GM10248 (cell line): Measurements from ENCODE around the gene MAN2B2.

ENCODE experiments used
- CTCF ChIA-PET: fragments of 300-600 bp; sonication (Branson Sonifier 250); formaldehyde crosslinking; extraction: SDS; loops from one replicate; lab custom pipeline; 2021; ENCODE audit warnings: antibody characterized with exemption; lab: Yijun Ruan, JAX
- POLR2A ChIA-PET: fragments of 350-650 bp; sonication (Branson Sonifier 250); formaldehyde crosslinking; extraction: SDS; loops from one replicate; lab custom pipeline; 2020; ENCODE audit warnings: antibody characterized with exemption; lab: Yijun Ruan, JAX
- DNase-seq: peaks from one replicate; pipeline ENCODE4 v3.0.0; 2012; ENCODE audit errors: extremely low spot score
- CTCF ChIP-seq: IDR thresholded peaks from 2 replicates; pipeline ENCODE4 v1.5.1; 2012; ENCODE audit warnings: mild to moderate bottlenecking, low read depth; ENCODE audit errors: extremely low read depth, missing control alignments, control extremely low read depth

The MAN2B2 gene

GRCh38 chr4:6586715-6587325 is 11.8 kb downstream of the MAN2B2 start:
- no peak for TF ChIP-seq CTCF
- CTCF ChIA-PET: interaction anchor here (1.1 kb wide), 1 partner anchor 9 kb away, joined by 3 read pairs; no protein-coding TSS in a partner anchor
- POLR2A ChIA-PET: no interaction called here
- no peak for DNase-seq

GRCh38 chr4:6589444-6589843 is 14.5 kb downstream of the MAN2B2 start:
- TF ChIP-seq CTCF: no peak
- no peak for DNase-seq
- CTCF ChIA-PET: interaction anchor here (0.5 to 1.7 kb wide), 4 partner anchors 15 to 128 kb away, joined by 3 to 4 read pairs (median 4); partner anchors contain the start of gene MAN2B2
- POLR2A ChIA-PET: no interaction called here

- POLR2A ChIA-PET: no interaction called here
These were observed 16.3 kb downstream of the MAN2B2 start for GRCh38 chr4:6591313-6591712.

GRCh38 chr4:6591781-6592180 is 16.8 kb downstream of the MAN2B2 start:
- ChIA-PET CTCF (interaction anchor here (2.0 kb wide), 1 partner anchor 10 kb away, joined by 4 read pairs; no protein-coding TSS in a partner anchor), POLR2A (no interaction called here)
- no peak for DNase-seq
- TF ChIP-seq CTCF: no peak

More at GRCh38 chr4:6591313-6591712, 16.3 kb downstream of the MAN2B2 start:
- peak; percentile 44 for DNase-seq
- TF ChIP-seq CTCF: no peak
- CTCF ChIA-PET: no interaction called here

- no peak for TF ChIP-seq CTCF
- DNase-seq: no peak
- ChIA-PET POLR2A (no interaction called here), CTCF (interaction anchor here (2.0 kb wide), 1 partner anchor 9 kb away, joined by 4 read pairs; no protein-coding TSS in a partner anchor)
These were observed 18.0 kb downstream of the MAN2B2 start for GRCh38 chr4:6592804-6593563.

GRCh38 chr4:6594341-6594740 is 19.4 kb downstream of the MAN2B2 start:
- CTCF ChIA-PET: no interaction called here
- DNase-seq: no peak
- POLR2A ChIA-PET: no interaction called here
- TF ChIP-seq CTCF: no peak
